ENCODE measurements around the gene ODF4. TPM values are rescaled to one million over a fixed set of nuclear protein-coding genes. Genes with fewer than 3 reads are reported as not detected.

The ODF4 gene
- total RNA-seq, 1 donor from 2014 or later, result not detected

- Mint-ChIP-seq H3K27me3 (ENCODE audit: unreplicated experiment) (peaks cover 1% of the 10 kb centered on the region), H3K4me3 (ENCODE audit: unreplicated experiment) (no peak overlapping the region), H3K9me3 (ENCODE audit: unreplicated experiment) (no peaks in the 10 kb centered on the region), H3K4me1 (ENCODE audit: unreplicated experiment) (peaks cover 49% of the 10 kb centered on the region), H3K36me3 (ENCODE audit: low read depth, unreplicated experiment) (no peaks in the 10 kb centered on the region), H3K27ac (ENCODE audit: unreplicated experiment) (peak overlapping the region; percentile 74)
- DNase-seq (ENCODE audit: low spot score), result no peak
- TF ChIP-seq CTCF (IDR thresholded peaks at IDR 0.05; ENCODE audit: unreplicated experiment), result no peak
Observed at GRCh38 chr17:8362651-8363332, 23.2 kb downstream of the ODF4 start.

GRCh38 chr17:8365143-8365542 is 25.5 kb downstream of the ODF4 start:
- H3K4me3 Mint-ChIP-seq (ENCODE audit: unreplicated experiment), result no peak overlapping the region
- no peak for DNase-seq (ENCODE audit: low spot score)
- H3K27me3 Mint-ChIP-seq (ENCODE audit: unreplicated experiment), result no peaks in the 10 kb centered on the region
- TF ChIP-seq CTCF (IDR thresholded peaks at IDR 0.05; ENCODE audit: unreplicated experiment), result no peak
- peaks cover 32% of the 10 kb centered on the region for H3K4me1 Mint-ChIP-seq (ENCODE audit: unreplicated experiment)
- peaks cover 13% of the 10 kb centered on the region for H3K36me3 Mint-ChIP-seq (ENCODE audit: low read depth, unreplicated experiment)
- peak overlapping the region; percentile 70 for H3K27ac Mint-ChIP-seq (ENCODE audit: unreplicated experiment)
- no peaks in the 10 kb centered on the region for H3K9me3 Mint-ChIP-seq (ENCODE audit: unreplicated experiment)

- H3K36me3 Mint-ChIP-seq (ENCODE audit: low read depth, unreplicated experiment), result peaks cover 16% of the 10 kb centered on the region
- no peaks in the 10 kb centered on the region for H3K9me3 Mint-ChIP-seq (ENCODE audit: unreplicated experiment)
- H3K4me1 Mint-ChIP-seq (ENCODE audit: unreplicated experiment), result peaks cover 22% of the 10 kb centered on the region
- DNase-seq (ENCODE audit: low spot score), result no peak
- no peak overlapping the region for H3K4me3 Mint-ChIP-seq (ENCODE audit: unreplicated experiment)
- no peak for TF ChIP-seq CTCF (IDR thresholded peaks at IDR 0.05; ENCODE audit: unreplicated experiment)
- H3K27me3 Mint-ChIP-seq (ENCODE audit: unreplicated experiment), result no peaks in the 10 kb centered on the region
- H3K27ac Mint-ChIP-seq (ENCODE audit: unreplicated experiment), result peak overlapping the region; percentile 64
Observed at GRCh38 chr17:8366231-8366630, 26.6 kb downstream of the ODF4 start.

- peaks cover 16% of the 10 kb centered on the region for H3K36me3 Mint-ChIP-seq (ENCODE audit: low read depth, unreplicated experiment)
- H3K27me3 Mint-ChIP-seq (ENCODE audit: unreplicated experiment), result no peaks in the 10 kb centered on the region
- H3K4me1 Mint-ChIP-seq (ENCODE audit: unreplicated experiment), result peaks cover 6% of the 10 kb centered on the region
- no peaks in the 10 kb centered on the region for H3K9me3 Mint-ChIP-seq (ENCODE audit: unreplicated experiment)
- H3K27ac Mint-ChIP-seq (ENCODE audit: unreplicated experiment), result no peak overlapping the region
- DNase-seq (ENCODE audit: low spot score), result no peak
- H3K4me3 Mint-ChIP-seq (ENCODE audit: unreplicated experiment), result no peak overlapping the region
- no peak for TF ChIP-seq CTCF (IDR thresholded peaks at IDR 0.05; ENCODE audit: unreplicated experiment)
Observed at GRCh38 chr17:8368193-8368592, 28.6 kb downstream of the ODF4 start.

- Mint-ChIP-seq H3K36me3 (ENCODE audit: low read depth, unreplicated experiment) (peaks cover 16% of the 10 kb centered on the region), H3K4me3 (ENCODE audit: unreplicated experiment) (peak overlapping the region; percentile 1), H3K4me1 (ENCODE audit: unreplicated experiment) (peaks cover 6% of the 10 kb centered on the region), H3K27me3 (ENCODE audit: unreplicated experiment) (no peaks in the 10 kb centered on the region), H3K9me3 (ENCODE audit: unreplicated experiment) (no peaks in the 10 kb centered on the region), H3K27ac (ENCODE audit: unreplicated experiment) (no peak overlapping the region)
- TF ChIP-seq CTCF (IDR thresholded peaks at IDR 0.05; ENCODE audit: unreplicated experiment), result no peak
- no peak for DNase-seq (ENCODE audit: low spot score)
Observed at GRCh38 chr17:8369944-8370343, 30.3 kb downstream of the ODF4 start.

Data from endothelial cell (in vitro differentiated cells).